Naive thymus-derived CD8-positive, alpha-beta T cell (primary cell): ENCODE data around the gene AKR7A3. TPM values are rescaled to one million over a fixed set of nuclear protein-coding genes. Genes with fewer than 3 reads are reported as not detected.

Experiments
- ATAC-seq, 2 donors: fragments of 150-1000 bp; cut with Tn5 transposase in 1 of 2; sonication (Bioruptor Pico), chemical (Tn5 transposase) in 1 of 2; 1 replicate in 1 of 2; 2 replicates in 1 of 2; pipeline ENCODE4 v1.10.0; 2021; ENCODE audit warnings: mild to moderate bottlenecking in 2 of 2, moderate library complexity in 2 of 2
- POLR2A ChIA-PET: fragments of 350-600 bp; sonication (Branson Sonifier 250); formaldehyde crosslinking; loops from one replicate; lab custom pipeline; 2021; ENCODE audit warnings: antibody characterized with exemption; lab: Charles Lee
- DNase-seq, 10 donors: peaks; one replicate each; pipeline versions ENCODE4 v3.0.0 to v3.0.0-alpha.2; 2020 to 2022
- H3K27ac Mint-ChIP-seq, 10 donors: one replicate each; pipeline ENCODE4 v1.8.0; 2020 to 2022; ENCODE audit warnings: mild to moderate bottlenecking in 10 of 10, mixed read lengths in 10 of 10, moderate library complexity in 4 of 10, inconsistent platforms in 1 of 10
- H3K27me3 Mint-ChIP-seq, 5 donors: one replicate each; pipeline ENCODE4 v1.8.0; 2021 to 2022; ENCODE audit warnings: mixed read lengths in 5 of 5
- H3K36me3 Mint-ChIP-seq, 3 donors: one replicate each; pipeline ENCODE4 v1.8.0; 2020 to 2022; ENCODE audit warnings: mixed read lengths in 3 of 3, mild to moderate bottlenecking in 2 of 3, inconsistent platforms in 1 of 3
- H3K4me1 Mint-ChIP-seq, 4 donors: one replicate each; pipeline ENCODE4 v1.8.0; 2021 to 2022; ENCODE audit warnings: mixed read lengths in 4 of 4
- H3K4me3 Mint-ChIP-seq, 10 donors: one replicate each; pipeline ENCODE4 v1.8.0; 2020 to 2022; ENCODE audit warnings: mild to moderate bottlenecking in 10 of 10, mixed read lengths in 10 of 10, moderate library complexity in 6 of 10, inconsistent platforms in 1 of 10
- H3K9me3 Mint-ChIP-seq, 9 donors: one replicate each; pipeline ENCODE4 v1.8.0; 2020 to 2022; ENCODE audit warnings: mixed read lengths in 9 of 9, mild to moderate bottlenecking in 3 of 9, inconsistent platforms in 1 of 9, moderate library complexity in 1 of 9
- polyA plus RNA-seq, 3 donors: library from polyadenylated mRNA; unstranded; fragments of 300-500 nt; fragmentation: Illumina TruSeq; gene quantifications; one replicate each; pipeline ENCODE4 v1.2.3, GENCODE V29; 2021
- total RNA-seq, 8 experiments: library from RNA in 2 of 8; stranded (reverse) in 2 of 8; gene quantifications; one replicate each; pipeline ENCODE4 v1.2.3 and lab custom pipeline; 2021 to 2026

Gene AKR7A3
- total and polyA plus RNA-seq, 5 experiments from 2014 or later = 0.08 to 1.5 (median 0.96) TPM; not detected in 2

DNA sequence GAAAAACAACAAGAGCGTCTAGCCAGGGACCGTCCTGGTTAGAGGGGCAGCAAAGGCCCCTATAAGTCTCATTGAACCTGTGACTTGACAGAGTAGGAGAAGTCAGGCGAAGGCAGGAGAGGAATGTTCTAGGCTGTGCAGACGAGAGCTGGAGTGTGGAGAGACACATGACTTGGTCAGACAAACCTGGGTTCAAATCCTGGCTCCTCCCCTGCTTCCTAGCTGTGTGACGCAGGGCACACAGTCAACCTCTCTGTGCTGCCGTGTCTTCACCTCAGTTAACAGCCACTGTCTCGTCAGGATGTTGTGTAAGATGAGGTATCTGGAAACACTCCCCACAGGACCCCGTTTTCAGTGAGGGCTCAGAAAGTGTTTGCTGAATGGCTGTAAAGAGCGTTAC, 39.2 kb upstream of the AKR7A3 start:
- DNase-seq = no peak
- no peak for ATAC-seq
- Mint-ChIP-seq H3K27me3 (no peaks in the 10 kb centered on the region), H3K27ac (peak overlapping the region in 4 of 10 donors; percentile 44 to 78 (median 62)), H3K36me3 (peaks cover 0 to 4% (median 0%) of the 10 kb centered on the region in 3 donors), H3K4me3 (peak overlapping the region in 1 of 10 donors; percentile 41), H3K9me3 (no peaks in the 10 kb centered on the region), H3K4me1 (peaks cover 0 to 2% (median 1%) of the 10 kb centered on the region in 4 donors)
- POLR2A ChIA-PET = no interaction called here

DNA sequence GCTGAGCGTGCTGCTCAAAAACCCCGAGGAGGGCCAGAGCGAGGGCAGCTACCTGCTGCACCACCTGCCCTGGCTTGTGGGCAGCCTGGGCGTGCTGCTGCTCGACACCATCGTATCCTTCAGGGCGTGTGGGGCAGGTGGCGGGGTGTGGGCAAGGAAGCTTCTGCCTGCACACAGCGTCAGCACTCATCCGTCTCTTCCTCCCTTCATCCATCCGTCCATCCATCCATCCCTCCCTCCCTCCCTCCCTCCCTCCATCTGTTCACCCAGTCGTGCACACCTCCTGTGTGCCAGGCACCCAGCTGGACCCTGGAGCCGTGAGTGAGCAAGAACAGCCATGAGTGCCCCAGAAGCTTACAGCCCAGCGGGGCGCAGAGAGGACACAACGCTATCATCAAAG, 38.7 kb upstream of the AKR7A3 start:
- ATAC-seq (no peak), DNase-seq (peak in 1 of 10 donors; percentile 43)
- POLR2A ChIA-PET = no interaction called here
- Mint-ChIP-seq H3K27me3 (no peaks in the 10 kb centered on the region), H3K4me1 (peaks cover 0 to 2% (median 1%) of the 10 kb centered on the region in 4 donors), H3K9me3 (no peaks in the 10 kb centered on the region), H3K27ac (peak overlapping the region in 2 of 10 donors; percentile 60 to 64), H3K36me3 (peaks cover 0 to 4% (median 0%) of the 10 kb centered on the region in 3 donors), H3K4me3 (no peak overlapping the region)

DNA sequence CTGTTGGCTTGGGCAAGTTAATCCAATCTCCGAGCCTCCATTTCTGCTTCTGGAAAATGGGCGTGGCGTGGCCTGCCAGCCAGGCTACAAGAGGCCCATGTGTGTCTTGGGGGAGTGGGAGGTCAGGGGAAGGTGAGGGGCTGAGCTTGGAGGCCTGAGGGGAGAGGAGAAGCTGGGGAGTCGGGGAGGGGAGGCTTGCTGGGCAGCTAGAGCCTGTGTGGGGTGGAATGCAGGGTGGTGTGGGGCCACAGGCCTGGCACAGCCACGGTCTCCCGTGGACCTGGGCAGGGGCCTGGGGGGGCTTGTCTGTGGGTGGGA, 38.1 kb upstream of the AKR7A3 start:
- H3K4me3 Mint-ChIP-seq = no peak overlapping the region
- peaks cover 0 to 4% (median 1%) of the 10 kb centered on the region in 4 donors for H3K4me1 Mint-ChIP-seq

DNA sequence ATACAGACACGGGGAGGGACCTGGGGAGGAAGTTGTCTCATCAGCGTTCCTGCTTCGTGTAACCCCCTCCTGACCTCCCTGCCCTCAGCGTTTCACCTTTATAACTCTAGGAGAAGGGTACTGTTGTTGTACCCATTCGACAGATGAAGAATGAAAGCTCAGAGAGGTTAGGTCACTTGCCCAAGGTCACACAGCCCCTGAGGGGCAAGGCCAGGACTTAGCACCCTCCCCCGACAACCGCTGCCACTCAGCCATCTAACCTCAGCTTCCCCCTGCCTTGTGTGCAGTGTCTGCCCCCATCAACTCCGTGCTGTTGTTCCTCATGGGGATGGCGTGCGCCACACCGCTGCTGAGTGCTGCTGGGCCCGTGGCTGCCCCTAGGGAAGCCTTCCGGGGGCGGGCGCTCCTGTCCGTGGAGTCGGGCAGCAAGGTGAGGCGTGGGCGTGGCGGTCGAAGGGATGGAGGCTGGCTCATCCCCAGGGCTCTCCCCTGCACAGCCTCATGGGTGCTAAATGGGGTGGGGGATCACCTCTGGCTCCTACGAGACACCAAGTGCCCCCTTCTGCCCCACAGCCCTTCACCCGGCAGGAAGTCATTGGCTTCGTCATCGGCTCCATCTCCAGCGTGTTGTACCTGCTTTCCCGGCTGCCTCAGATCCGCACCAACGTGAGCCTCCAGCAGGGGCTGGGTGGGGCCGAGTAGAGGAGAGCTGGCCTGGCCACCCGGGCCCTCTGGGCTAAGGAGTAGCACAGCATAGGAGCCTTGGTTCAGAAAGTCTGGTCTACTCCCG, 37.6 kb upstream of the AKR7A3 start:
- ATAC-seq = no peak
- H3K4me3 Mint-ChIP-seq = peak overlapping the region in 2 of 10 donors; percentile 20 to 30

More for the DNA sequence above, 38.1 kb upstream of the AKR7A3 start:
- POLR2A ChIA-PET = no interaction called here
- Mint-ChIP-seq H3K9me3 (no peaks in the 10 kb centered on the region), H3K36me3 (peaks cover 0 to 4% (median 0%) of the 10 kb centered on the region in 3 donors), H3K27me3 (no peaks in the 10 kb centered on the region), H3K27ac (peak overlapping the region in 2 of 10 donors; percentile 64 to 75)
- DNase-seq (peak in 1 of 10 donors; percentile 58), ATAC-seq (no peak)

DNA sequence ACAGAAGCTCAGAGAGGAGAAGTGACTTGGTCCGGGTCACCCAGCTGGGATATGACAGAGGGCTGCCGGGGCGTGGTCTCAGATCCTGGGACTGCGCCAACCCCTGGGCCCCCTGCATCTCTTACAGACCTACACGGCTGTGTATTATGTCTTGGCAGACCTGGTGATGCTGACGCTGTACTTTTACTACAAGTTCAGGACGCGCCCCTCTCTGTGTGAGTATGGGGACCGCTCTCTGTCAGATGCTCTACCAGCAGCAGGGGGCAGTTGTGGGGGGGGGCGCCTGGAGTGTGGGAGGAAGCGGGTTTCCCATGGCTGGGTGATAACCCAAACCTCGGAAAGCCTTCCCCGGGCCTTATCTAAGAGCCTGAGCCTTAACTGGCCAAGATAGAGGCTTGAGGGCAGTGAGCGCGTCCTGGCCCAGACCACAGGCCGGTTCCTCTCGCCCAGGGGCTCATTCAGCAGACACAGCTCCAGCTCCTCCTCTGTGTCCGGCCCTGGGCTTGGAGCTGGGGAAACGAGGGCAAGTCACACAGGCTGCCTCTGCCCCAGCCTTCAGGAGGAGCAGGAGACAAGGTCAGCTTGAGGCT, 36.9 kb upstream of the AKR7A3 start:
- Mint-ChIP-seq H3K27ac (peak overlapping the region in 2 of 10 donors; percentile 24 to 57), H3K9me3 (no peaks in the 10 kb centered on the region), H3K4me3 (peak overlapping the region in 1 of 10 donors; percentile 45), H3K4me1 (peaks cover 0 to 4% (median 1%) of the 10 kb centered on the region in 4 donors), H3K27me3 (no peaks in the 10 kb centered on the region), H3K36me3 (peaks cover 0 to 9% (median 0%) of the 10 kb centered on the region in 3 donors)
- DNase-seq (peak in 1 of 10 donors; percentile 50), ATAC-seq (no peak)
- POLR2A ChIA-PET = no interaction called here

More for the DNA sequence above, 37.6 kb upstream of the AKR7A3 start:
- H3K9me3 Mint-ChIP-seq = no peaks in the 10 kb centered on the region
- peaks cover 0 to 7% (median 0%) of the 10 kb centered on the region in 3 donors for H3K36me3 Mint-ChIP-seq
- H3K4me1 Mint-ChIP-seq = peaks cover 0 to 4% (median 1%) of the 10 kb centered on the region in 4 donors
- DNase-seq = peak in 1 of 10 donors; percentile 63
- POLR2A ChIA-PET = no interaction called here
- peak overlapping the region in 3 of 10 donors; percentile 33 to 75 (median 57) for H3K27ac Mint-ChIP-seq
- H3K27me3 Mint-ChIP-seq = no peaks in the 10 kb centered on the region

DNA sequence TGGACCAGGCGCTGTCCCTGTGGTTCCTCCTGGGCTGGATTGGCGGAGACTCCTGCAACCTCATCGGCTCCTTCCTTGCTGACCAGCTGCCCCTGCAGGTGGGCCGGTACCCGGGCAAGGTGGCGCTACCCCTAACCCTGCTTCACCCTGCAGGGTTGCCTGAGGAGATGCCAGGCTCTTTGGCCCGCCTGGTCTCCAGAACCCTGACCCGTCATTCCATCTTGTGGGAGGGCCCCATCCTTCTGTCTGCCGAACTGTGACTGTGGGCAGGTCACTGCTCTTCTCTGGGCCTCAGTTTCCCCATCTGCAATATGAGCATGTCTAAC, 36.1 kb upstream of the AKR7A3 start:
- Mint-ChIP-seq H3K27me3 (no peaks in the 10 kb centered on the region), H3K27ac (peak overlapping the region in 3 of 10 donors; percentile 27 to 61 (median 49)), H3K36me3 (peaks cover 0 to 9% (median 0%) of the 10 kb centered on the region in 3 donors), H3K4me3 (peak overlapping the region in 2 of 10 donors; percentile 45 to 66), H3K9me3 (no peaks in the 10 kb centered on the region), H3K4me1 (peaks cover 0 to 3% (median under 1%) of the 10 kb centered on the region in 4 donors)
- ATAC-seq = no peak
- DNase-seq = peak in 1 of 10 donors; percentile 34
- POLR2A ChIA-PET = no interaction called here

DNA sequence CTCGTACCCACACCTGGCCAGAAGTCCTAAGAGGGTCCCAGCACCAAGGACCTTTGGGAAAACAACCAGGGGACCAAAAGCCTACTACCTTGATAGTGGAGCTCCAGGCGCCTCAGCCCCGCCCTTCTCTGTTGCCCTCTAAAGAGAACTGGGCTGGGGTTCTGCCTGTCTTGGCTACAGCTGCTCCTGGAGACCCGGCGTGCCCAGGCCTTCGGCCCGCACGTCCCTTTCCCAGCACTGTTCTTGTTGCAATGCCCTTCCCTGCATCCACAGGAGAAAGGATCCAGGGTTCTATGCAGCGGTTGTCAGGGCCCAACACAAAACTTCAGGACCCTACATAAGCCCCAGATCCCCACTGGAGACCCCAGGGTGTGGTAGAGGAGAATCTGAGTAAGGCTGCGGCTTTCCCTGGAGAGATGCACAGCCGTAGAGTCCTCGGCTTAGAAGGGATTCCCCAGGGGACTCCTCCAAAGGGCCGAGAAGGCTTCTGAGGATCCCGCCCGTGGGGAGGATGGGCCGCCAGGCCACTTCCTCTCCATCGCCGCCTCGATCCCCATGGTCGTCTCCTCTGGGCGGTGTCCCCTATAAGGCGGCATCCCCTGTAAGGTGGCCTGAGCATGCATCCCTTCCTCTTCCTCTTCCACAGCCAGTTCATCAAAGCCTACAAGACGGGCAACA, 35.6 kb upstream of the AKR7A3 start:
- Mint-ChIP-seq H3K4me1 (peaks cover 0 to 1% (median 0%) of the 10 kb centered on the region in 4 donors), H3K36me3 (peaks cover 0 to 13% (median 0%) of the 10 kb centered on the region in 3 donors), H3K9me3 (no peaks in the 10 kb centered on the region), H3K27ac (peak overlapping the region in 2 of 10 donors; percentile 24 to 64), H3K4me3 (peak overlapping the region in 1 of 10 donors; percentile 45), H3K27me3 (no peaks in the 10 kb centered on the region)
- DNase-seq (peak in 1 of 10 donors; percentile 45), ATAC-seq (no peak)
- POLR2A ChIA-PET = no interaction called here

DNA sequence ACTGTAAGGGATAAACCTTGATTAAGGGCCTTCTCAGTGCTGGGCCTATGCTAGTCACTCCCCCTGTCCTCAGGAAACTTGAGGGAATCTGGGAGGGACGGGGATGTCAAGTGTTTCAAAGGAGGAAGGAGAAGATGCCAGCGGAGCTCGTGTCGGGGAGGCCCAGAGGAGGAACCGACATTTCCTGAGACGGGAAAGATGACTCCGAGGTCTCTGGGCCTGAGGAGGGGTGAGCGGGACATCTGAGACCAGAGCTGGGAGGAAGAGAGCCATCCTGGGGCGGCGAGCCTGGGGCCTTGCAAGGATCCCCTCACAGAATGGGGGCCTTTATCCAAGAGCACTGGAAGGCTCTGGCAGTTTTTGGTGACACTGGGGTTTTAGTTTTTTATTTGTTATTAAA, 33.9 kb upstream of the AKR7A3 start:
- H3K4me3 Mint-ChIP-seq = peak overlapping the region in 2 of 10 donors; percentile 8 to 73
- H3K27me3 Mint-ChIP-seq = no peaks in the 10 kb centered on the region
- H3K27ac Mint-ChIP-seq = peak overlapping the region in 3 of 10 donors; percentile 25 to 81 (median 81)
- peaks cover 0 to 21% (median 0%) of the 10 kb centered on the region in 3 donors for H3K36me3 Mint-ChIP-seq
- no peaks in the 10 kb centered on the region for H3K9me3 Mint-ChIP-seq
- DNase-seq (peak in 1 of 10 donors; percentile 18), ATAC-seq (no peak)
- POLR2A ChIA-PET = interaction anchor here (0.6 to 0.7 kb wide), 2 partner anchors 188 to 329 kb away, joined by 3 to 5 read pairs; no protein-coding TSS in a partner anchor
- H3K4me1 Mint-ChIP-seq = peaks cover 0 to 3% (median under 1%) of the 10 kb centered on the region in 4 donors

DNA sequence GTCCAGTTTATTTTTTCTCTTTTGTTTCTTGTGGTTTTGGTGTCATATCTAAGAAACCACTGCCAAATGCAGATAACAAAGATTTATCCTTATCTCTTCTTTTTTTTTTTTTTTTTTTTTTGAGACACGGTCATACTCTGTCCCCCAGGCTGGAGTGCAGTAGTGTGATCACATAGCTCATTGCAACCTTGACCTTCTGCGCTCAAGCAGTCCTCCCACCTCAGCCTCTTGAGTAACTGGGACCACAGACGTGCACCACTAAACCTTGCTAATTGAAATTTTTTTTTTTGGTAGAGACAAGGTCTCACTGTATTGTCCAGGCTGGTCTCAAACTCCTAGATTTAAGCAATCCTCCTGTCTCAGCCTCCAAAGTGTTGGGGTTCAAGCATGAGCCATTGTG, 32.5 kb upstream of the AKR7A3 start:
- H3K9me3 Mint-ChIP-seq = no peaks in the 10 kb centered on the region

DNA sequence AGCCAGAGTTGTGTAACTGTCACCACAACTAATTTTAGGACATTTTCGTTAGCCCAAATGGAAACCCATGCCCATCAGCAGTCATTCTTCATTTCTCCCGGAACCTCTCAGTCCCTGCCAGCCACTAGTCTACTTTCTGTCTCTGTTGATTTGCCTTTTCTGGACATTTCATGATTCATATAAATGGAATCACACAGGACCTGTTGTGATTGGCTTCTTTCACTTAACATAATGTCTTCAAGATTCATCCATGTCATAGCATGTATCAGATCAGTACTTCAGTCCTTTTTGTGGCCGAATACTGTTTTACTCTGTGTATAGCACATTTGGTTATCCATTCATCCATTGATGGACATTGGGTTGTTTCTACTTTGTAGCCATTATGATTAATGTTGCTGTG, 30.6 kb upstream of the AKR7A3 start:
- peak overlapping the region in 1 of 10 donors; percentile 1 for H3K27ac Mint-ChIP-seq
- DNase-seq = no peak

More for the DNA sequence above, 32.5 kb upstream of the AKR7A3 start:
- POLR2A ChIA-PET = interaction anchor here (0.7 kb wide), 2 partner anchors 25 to 365 kb away, joined by 3 to 7 read pairs; partner anchors contain the start of gene IFFO2
- ATAC-seq = no peak
- H3K4me1 Mint-ChIP-seq = peaks cover 0 to 10% (median 4%) of the 10 kb centered on the region in 4 donors
- H3K27ac Mint-ChIP-seq = peak overlapping the region in 2 of 10 donors; percentile 43 to 66
- H3K27me3 Mint-ChIP-seq = no peaks in the 10 kb centered on the region
- no peak for DNase-seq
- peak overlapping the region in 1 of 10 donors; percentile 32 for H3K4me3 Mint-ChIP-seq
- peaks cover 0 to 21% (median 0%) of the 10 kb centered on the region in 3 donors for H3K36me3 Mint-ChIP-seq

DNA sequence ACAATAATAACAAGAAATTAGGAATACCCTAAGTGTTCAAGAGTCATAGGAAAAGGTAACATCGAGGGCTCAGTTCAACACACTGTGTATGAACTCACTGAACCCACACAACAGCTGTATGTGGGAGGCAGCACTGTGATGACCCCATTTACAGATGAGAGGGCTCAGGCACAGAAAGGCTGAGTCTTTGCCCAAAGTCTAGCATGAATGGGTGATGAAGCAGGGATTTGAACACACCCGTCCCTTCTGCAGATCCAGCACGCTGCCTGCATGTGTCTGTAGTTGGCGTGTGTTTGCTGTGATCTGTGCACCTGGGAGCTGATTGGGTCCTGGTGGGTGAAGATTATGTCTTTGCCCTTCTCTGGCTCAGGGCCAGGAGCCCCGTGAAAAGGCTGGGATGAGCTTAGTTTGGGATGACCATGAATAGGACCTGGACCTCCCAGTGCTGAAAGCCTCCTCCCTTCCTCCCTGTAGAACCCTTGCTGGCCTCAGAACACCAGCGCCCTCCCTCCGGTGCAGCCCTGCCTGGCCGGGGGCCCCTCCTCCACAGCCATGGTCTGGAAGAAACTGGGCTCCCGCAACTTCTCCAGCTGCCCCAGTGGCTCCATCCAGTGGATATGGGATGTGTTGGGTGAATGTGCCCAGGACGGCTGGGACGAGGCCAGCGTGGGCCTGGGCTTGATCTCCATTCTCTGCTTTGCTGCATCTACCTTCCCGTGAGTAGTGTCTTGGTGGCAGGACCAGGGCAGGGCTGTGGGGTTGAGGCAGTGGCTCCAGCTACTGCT, 28.7 kb upstream of the AKR7A3 start:
- Mint-ChIP-seq H3K9me3 (no peaks in the 10 kb centered on the region), H3K27me3 (no peaks in the 10 kb centered on the region), H3K36me3 (peaks cover 0 to 16% (median 0%) of the 10 kb centered on the region in 3 donors), H3K4me1 (peaks cover 16 to 44% (median 26%) of the 10 kb centered on the region in 4 donors), H3K4me3 (peak overlapping the region in 1 of 10 donors; percentile 45), H3K27ac (peak overlapping the region in 1 of 10 donors; percentile 61)
- no peak for ATAC-seq
- POLR2A ChIA-PET = no interaction called here
- peak in 1 of 10 donors; percentile 16 for DNase-seq

More for the DNA sequence above, 30.6 kb upstream of the AKR7A3 start:
- no peaks in the 10 kb centered on the region for H3K27me3 Mint-ChIP-seq
- ATAC-seq = no peak
- peaks cover 0 to 19% (median 0%) of the 10 kb centered on the region in 3 donors for H3K36me3 Mint-ChIP-seq
- POLR2A ChIA-PET = no interaction called here
- no peak overlapping the region for H3K4me3 Mint-ChIP-seq
- peaks cover 8 to 28% (median 13%) of the 10 kb centered on the region in 4 donors for H3K4me1 Mint-ChIP-seq
- H3K9me3 Mint-ChIP-seq = no peaks in the 10 kb centered on the region
